ENCODE results near the gene ARHGAP32. TPM values are rescaled to one million over a fixed set of nuclear protein-coding genes. Genes with fewer than 3 reads are reported as not detected.
A peak's percentile ranks its signal among the peaks of the same experiment; 100 is the strongest.

Gene ARHGAP32
- total RNA-seq, 1 donor from 2014 or later, result 50.8 TPM

DNA sequence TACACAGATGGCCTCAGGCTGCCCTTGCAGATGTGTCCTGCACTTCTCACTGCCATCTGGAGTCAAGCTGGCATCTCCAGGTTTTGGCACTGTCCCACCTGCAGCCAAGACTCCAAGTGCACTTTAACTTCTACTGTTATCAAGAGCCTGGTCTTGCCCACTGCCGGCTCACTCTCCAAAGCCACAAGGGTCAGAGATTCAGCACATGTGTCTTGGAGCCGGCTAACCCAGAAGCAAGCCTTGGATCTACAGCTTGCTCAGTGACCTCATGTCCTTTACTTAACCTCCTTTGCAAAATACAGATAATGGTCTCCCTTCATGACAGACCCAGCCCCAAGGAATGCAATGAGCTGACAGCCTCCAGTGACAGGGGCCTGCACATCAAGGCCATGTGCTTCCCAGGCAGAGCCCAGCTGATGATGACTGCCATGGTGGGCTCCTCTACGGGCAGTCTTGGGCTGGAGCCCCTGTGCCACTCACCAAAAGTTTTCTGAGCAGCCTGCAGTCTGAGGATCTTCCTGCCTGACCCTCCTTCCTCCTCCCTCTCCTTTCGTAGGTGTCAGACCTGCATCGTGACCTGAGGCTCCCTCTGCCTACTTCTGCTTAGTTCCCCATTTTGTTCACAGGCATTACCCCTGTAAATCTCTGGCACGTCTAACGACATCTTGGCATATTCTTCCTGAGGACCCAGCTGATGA, 258.5 kb downstream of the ARHGAP32 start:
- no peaks in the 10 kb centered on the region for H3K36me3 ChIP-seq (ENCODE audit: control insufficient read depth, insufficient read depth, low read length)
- H3K4me3 ChIP-seq (ENCODE audit: low read depth, low read length), result no peak overlapping the region
- FAIRE-seq, result no peak
- no peaks in the 10 kb centered on the region for H3K27me3 ChIP-seq (ENCODE audit: control insufficient read depth, insufficient read depth, low read length)
- DNase-seq (ENCODE audit: low read depth), result no peak
- TF ChIP-seq, protein P1, sequence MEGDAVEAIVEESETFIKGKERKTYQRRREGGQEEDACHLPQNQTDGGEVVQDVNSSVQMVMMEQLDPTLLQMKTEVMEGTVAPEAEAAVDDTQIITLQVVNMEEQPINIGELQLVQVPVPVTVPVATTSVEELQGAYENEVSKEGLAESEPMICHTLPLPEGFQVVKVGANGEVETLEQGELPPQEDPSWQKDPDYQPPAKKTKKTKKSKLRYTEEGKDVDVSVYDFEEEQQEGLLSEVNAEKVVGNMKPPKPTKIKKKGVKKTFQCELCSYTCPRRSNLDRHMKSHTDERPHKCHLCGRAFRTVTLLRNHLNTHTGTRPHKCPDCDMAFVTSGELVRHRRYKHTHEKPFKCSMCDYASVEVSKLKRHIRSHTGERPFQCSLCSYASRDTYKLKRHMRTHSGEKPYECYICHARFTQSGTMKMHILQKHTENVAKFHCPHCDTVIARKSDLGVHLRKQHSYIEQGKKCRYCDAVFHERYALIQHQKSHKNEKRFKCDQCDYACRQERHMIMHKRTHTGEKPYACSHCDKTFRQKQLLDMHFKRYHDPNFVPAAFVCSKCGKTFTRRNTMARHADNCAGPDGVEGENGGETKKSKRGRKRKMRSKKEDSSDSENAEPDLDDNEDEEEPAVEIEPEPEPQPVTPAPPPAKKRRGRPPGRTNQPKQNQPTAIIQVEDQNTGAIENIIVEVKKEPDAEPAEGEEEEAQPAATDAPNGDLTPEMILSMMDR (IDR thresholded peaks at IDR 0.05; ENCODE audit: insufficient read depth, low read length, severe bottlenecking), result no peak

DNA sequence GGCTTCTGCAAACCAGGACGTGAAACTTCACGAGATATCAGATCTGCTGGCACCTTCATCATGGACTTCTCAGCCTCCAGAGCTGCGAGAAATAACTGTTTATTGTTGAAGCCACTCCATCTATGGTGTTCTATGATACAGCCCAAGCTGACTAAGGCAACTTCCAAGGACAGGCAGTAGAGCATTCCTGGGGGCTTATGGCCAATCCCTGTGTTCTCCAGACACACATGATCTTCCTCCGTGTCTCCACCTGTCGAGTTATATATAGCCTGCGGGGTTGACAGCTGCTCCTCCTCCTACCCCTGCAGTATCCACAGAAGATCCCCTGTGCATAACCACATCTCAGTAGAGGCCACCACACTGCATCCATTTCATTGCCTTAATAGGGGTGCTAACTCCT, 260.5 kb downstream of the ARHGAP32 start:
- no peak for DNase-seq (ENCODE audit: low read depth)
- FAIRE-seq, result peak; percentile 43
- H3K36me3 ChIP-seq (ENCODE audit: control insufficient read depth, insufficient read depth, low read length), result no peaks in the 10 kb centered on the region
- TF ChIP-seq, protein P1 (IDR thresholded peaks at IDR 0.05; ENCODE audit: insufficient read depth, low read length, severe bottlenecking), result no peak
- H3K4me3 ChIP-seq (ENCODE audit: low read depth, low read length), result no peak overlapping the region
- no peaks in the 10 kb centered on the region for H3K27me3 ChIP-seq (ENCODE audit: control insufficient read depth, insufficient read depth, low read length)

DNA sequence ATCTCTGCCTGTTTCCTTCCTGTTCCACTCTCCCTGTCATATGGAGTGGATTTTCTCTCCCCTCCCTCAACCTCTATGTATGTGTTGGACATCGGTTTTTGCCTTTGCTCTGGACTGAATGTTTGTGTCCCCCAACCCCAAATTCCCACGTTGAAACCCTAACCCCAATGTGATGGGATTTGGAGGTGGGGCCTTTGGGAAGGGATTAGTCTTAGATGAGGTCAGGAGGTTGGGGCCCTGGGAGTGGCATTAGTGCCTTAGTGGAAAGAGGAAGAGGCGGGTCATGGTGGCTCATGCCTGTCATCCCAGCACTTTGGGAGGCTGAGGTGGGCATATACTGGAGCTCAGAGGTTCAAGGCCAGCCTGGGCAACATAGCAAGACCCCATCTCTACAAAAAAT, 261.1 kb downstream of the ARHGAP32 start:
- Histone ChIP-seq H3K36me3 (ENCODE audit: control insufficient read depth, insufficient read depth, low read length) (no peaks in the 10 kb centered on the region), H3K4me3 (ENCODE audit: low read depth, low read length) (no peak overlapping the region), H3K27me3 (ENCODE audit: control insufficient read depth, insufficient read depth, low read length) (no peaks in the 10 kb centered on the region)
- FAIRE-seq (no peak), DNase-seq (ENCODE audit: low read depth) (no peak)
- TF ChIP-seq, protein P1 (IDR thresholded peaks at IDR 0.05; ENCODE audit: insufficient read depth, low read length, severe bottlenecking), result no peak

DNA sequence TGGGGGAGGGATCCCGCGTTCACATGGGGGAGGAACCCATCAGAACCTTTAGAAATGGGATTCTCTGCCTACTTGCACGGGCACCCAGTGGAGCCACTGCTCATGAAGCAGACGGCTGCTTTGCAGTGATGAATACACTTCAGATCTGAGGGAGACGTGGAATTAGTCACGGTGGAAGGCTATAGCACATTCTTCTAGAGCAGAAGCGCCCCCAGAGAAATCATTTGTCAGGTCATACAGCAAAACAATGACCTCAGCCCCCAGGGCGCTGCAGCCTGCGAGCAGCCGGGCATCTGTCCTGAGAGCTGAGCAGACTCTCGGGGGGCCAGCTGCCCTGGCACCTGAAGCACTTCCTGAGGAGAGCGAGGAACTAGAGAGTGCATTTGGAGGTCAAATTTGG, 262.1 kb downstream of the ARHGAP32 start:
- TF ChIP-seq, protein P1 (IDR thresholded peaks at IDR 0.05; ENCODE audit: insufficient read depth, low read length, severe bottlenecking), result no peak
- no peak for FAIRE-seq
- H3K27me3 ChIP-seq (ENCODE audit: control insufficient read depth, insufficient read depth, low read length), result no peaks in the 10 kb centered on the region
- no peaks in the 10 kb centered on the region for H3K36me3 ChIP-seq (ENCODE audit: control insufficient read depth, insufficient read depth, low read length)
- no peak for DNase-seq (ENCODE audit: low read depth)
- no peak overlapping the region for H3K4me3 ChIP-seq (ENCODE audit: low read depth, low read length)

DNA sequence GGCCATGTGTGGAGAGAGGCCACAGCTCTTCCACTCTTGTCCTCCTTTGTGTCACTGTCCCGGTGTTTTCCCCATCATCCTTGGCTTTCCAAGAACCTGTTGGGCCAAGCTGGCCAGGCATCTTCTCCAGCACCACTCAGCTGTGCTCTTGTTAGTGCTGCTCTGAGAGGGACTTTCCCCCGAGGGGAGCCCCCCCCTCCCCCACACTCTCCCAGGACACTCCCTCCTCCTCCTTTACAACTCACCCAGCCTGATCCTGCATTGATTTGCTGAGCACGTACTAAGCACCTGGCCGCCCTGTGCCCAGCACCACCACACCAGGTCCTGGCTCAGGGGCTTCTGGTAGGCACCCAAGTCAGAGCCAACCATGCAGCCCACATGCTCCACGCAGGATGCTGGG, 262.7 kb downstream of the ARHGAP32 start:
- TF ChIP-seq, protein P1 (IDR thresholded peaks at IDR 0.05; ENCODE audit: insufficient read depth, low read length, severe bottlenecking), result no peak
- no peak for FAIRE-seq
- H3K4me3 ChIP-seq (ENCODE audit: low read depth, low read length), result no peak overlapping the region
- H3K36me3 ChIP-seq (ENCODE audit: control insufficient read depth, insufficient read depth, low read length), result no peaks in the 10 kb centered on the region
- DNase-seq (ENCODE audit: low read depth), result no peak
- H3K27me3 ChIP-seq (ENCODE audit: control insufficient read depth, insufficient read depth, low read length), result no peaks in the 10 kb centered on the region

GRCh38 chr11:128928400-128928799, 263.7 kb downstream of the ARHGAP32 start:
- FAIRE-seq (no peak), DNase-seq (ENCODE audit: low read depth) (peak; percentile 33)

More at GRCh38 chr11:128928400-128928799, 263.7 kb downstream of the ARHGAP32 start:
- H3K27me3 ChIP-seq (ENCODE audit: control insufficient read depth, insufficient read depth, low read length), result no peaks in the 10 kb centered on the region
- H3K4me3 ChIP-seq (ENCODE audit: low read depth, low read length), result no peak overlapping the region
- TF ChIP-seq, protein P1 (IDR thresholded peaks at IDR 0.05; ENCODE audit: insufficient read depth, low read length, severe bottlenecking), result no peak
- no peaks in the 10 kb centered on the region for H3K36me3 ChIP-seq (ENCODE audit: control insufficient read depth, insufficient read depth, low read length)
